CD4-positive, alpha-beta T cell (primary cell): ENCODE measurements around the gene NOTCH3. TPM values are rescaled to one million over a fixed set of nuclear protein-coding genes. Genes with fewer than 3 reads are reported as not detected.

ENCODE experiments used
- ATAC-seq: fragments of 200-7000 bp; cut with Tn5 transposase; one replicate; pipeline ENCODE4 v1.10.0; 2022; ENCODE audit warnings: mild to moderate bottlenecking; ENCODE audit not compliant: poor library complexity
- CTCF ChIA-PET: fragments of 350-600 bp; sonication (Branson Sonifier 250); formaldehyde crosslinking; loops from one replicate; lab custom pipeline; 2021; ENCODE audit warnings: antibody characterized with exemption, inconsistent platforms; lab: Charles Lee
- POLR2A ChIA-PET: fragments of 350-600 bp; sonication (Branson Sonifier 250); formaldehyde crosslinking; loops from one replicate; lab custom pipeline; 2021; ENCODE audit warnings: antibody characterized with exemption, inconsistent platforms; lab: Charles Lee
- DNase-seq, 14 experiments: peaks; one replicate each; pipeline ENCODE4 v3.0.0-alpha.2; 2013 to 2020; ENCODE audit warnings: mixed read lengths in 2 of 14
- H3K27ac ChIP-seq, 2 donors: one replicate each; pipeline versions ENCODE4 v1.5.1 to v1.7.0; 2013; ENCODE audit warnings: low read length in 2 of 2, low read depth in 1 of 2, mild to moderate bottlenecking in 1 of 2
- H3K27me3 ChIP-seq, 2 experiments: 1 replicate in 1 of 2; 2 replicates in 1 of 2; pipeline versions ENCODE4 v1.6.1 to v1.7.0; 2013; ENCODE audit warnings: low read length in 2 of 2, control low read depth in 1 of 2, mild to moderate bottlenecking in 1 of 2, moderate library complexity in 1 of 2; ENCODE audit not compliant: insufficient read depth in 2 of 2, control insufficient read depth in 1 of 2
- H3K36me3 ChIP-seq: one replicate; pipeline ENCODE4 v1.6.1; 2013; ENCODE audit warnings: low read length, control low read depth; ENCODE audit not compliant: insufficient read depth
- H3K4me1 ChIP-seq: one replicate; pipeline ENCODE4 v1.6.1; 2013; ENCODE audit warnings: low read length, control low read depth; ENCODE audit not compliant: insufficient read depth
- H3K4me3 ChIP-seq: one replicate; pipeline ENCODE4 v1.5.1; 2013; ENCODE audit warnings: mild to moderate bottlenecking, low read length, moderate library complexity
- H3K9me3 ChIP-seq, 2 experiments: 1 replicate in 1 of 2; 2 replicates in 1 of 2; pipeline versions ENCODE4 v1.6.1 to v1.7.0; 2013; ENCODE audit warnings: low read length in 2 of 2, mild to moderate bottlenecking in 2 of 2, control low read depth in 1 of 2, moderate library complexity in 1 of 2; ENCODE audit not compliant: control insufficient read depth in 1 of 2, insufficient read depth in 1 of 2
- H3K27ac Mint-ChIP-seq: one replicate; pipeline ENCODE4 v1.8.0; 2020; ENCODE audit warnings: mixed read lengths
- H3K27me3 Mint-ChIP-seq: one replicate; pipeline ENCODE4 v1.8.0; 2021; ENCODE audit warnings: mixed read lengths
- H3K36me3 Mint-ChIP-seq: one replicate; pipeline ENCODE4 v1.8.0; 2021; ENCODE audit warnings: low read depth, mixed read lengths
- H3K4me1 Mint-ChIP-seq: one replicate; pipeline ENCODE4 v1.8.0; 2021; ENCODE audit warnings: low read depth, mixed read lengths
- H3K4me3 Mint-ChIP-seq: one replicate; pipeline ENCODE4 v1.8.0; 2020; ENCODE audit warnings: mild to moderate bottlenecking, mixed read lengths
- H3K9me3 Mint-ChIP-seq: one replicate; pipeline ENCODE4 v1.8.0; 2020; ENCODE audit warnings: mixed read lengths
- CTCF ChIP-seq: fragments of 200-600 bp; IDR thresholded peaks from one replicate; pipeline ENCODE4 v1.8.0; 2022; ENCODE audit warnings: antibody characterized with exemption, mild to moderate bottlenecking
- intact Hi-C, 2 experiments: fragments of 100-400 bp; cut with DNase I in 1 of 2; cut with micrococcal nuclease in 1 of 2; formaldehyde crosslinking; loops; one replicate each; pipeline versions ENCODE4 v1.15.1 to v1.9.0; 2023 to 2025; cut with DNase I, micrococcal nuclease
- total RNA-seq, 174 experiments: library from RNA in 2 of 174; stranded (reverse) in 2 of 174; gene quantifications; one replicate each; pipeline ENCODE4 v1.2.3 and lab custom pipeline; 2021 to 2026

NOTCH3 gene
- total RNA-seq, 2 experiments from 2014 or later: not detected

- no peak overlapping the region for H3K4me3 Mint-ChIP-seq
- peaks cover 22 to 29% of the 10 kb centered on the region in 2 experiments for H3K27me3 ChIP-seq
- CTCF ChIA-PET: no interaction called here
- H3K36me3 Mint-ChIP-seq: peaks cover 41% of the 10 kb centered on the region
- no peak overlapping the region for H3K4me3 ChIP-seq
- no peaks in the 10 kb centered on the region for H3K9me3 Mint-ChIP-seq
- peaks cover 0 to 22% of the 10 kb centered on the region in 2 experiments for H3K9me3 ChIP-seq
- peaks cover 31% of the 10 kb centered on the region for H3K27me3 Mint-ChIP-seq
- intact Hi-C loops: no loop called here
- TF ChIP-seq CTCF: no peak
- peaks cover 41% of the 10 kb centered on the region for H3K36me3 ChIP-seq
- H3K27ac ChIP-seq: no peak overlapping the region
- no peak for DNase-seq
- ATAC-seq: no peak
- peaks cover 14% of the 10 kb centered on the region for H3K4me1 Mint-ChIP-seq
- POLR2A ChIA-PET: no interaction called here
- H3K4me1 ChIP-seq: peaks cover 19% of the 10 kb centered on the region
- no peak overlapping the region for H3K27ac Mint-ChIP-seq
Observed at GRCh38 chr19:15235781-15236180, 35.0 kb upstream of the NOTCH3 start.

- DNase-seq (no peak), ATAC-seq (no peak)
- peaks cover 32% of the 10 kb centered on the region for H3K27me3 Mint-ChIP-seq
- intact Hi-C loops: no loop called here
- Histone ChIP-seq H3K27me3 (peaks cover 27 to 29% of the 10 kb centered on the region in 2 experiments), H3K36me3 (peaks cover 29% of the 10 kb centered on the region), H3K4me1 (peaks cover 19% of the 10 kb centered on the region), H3K9me3 (peaks cover 0 to 22% of the 10 kb centered on the region in 2 experiments), H3K27ac (no peak overlapping the region), H3K4me3 (no peak overlapping the region)
- ChIA-PET POLR2A (no interaction called here), CTCF (no interaction called here)
- TF ChIP-seq CTCF: no peak
- H3K4me1 Mint-ChIP-seq: peaks cover 14% of the 10 kb centered on the region
- H3K36me3 Mint-ChIP-seq: peaks cover 33% of the 10 kb centered on the region
- no peak overlapping the region for H3K27ac Mint-ChIP-seq
- no peaks in the 10 kb centered on the region for H3K9me3 Mint-ChIP-seq
- H3K4me3 Mint-ChIP-seq: no peak overlapping the region
Observed at GRCh38 chr19:15234431-15235130, 33.8 kb upstream of the NOTCH3 start.

- intact Hi-C loops: no loop called here
- POLR2A ChIA-PET: no interaction called here
- Mint-ChIP-seq H3K27ac (no peak overlapping the region), H3K9me3 (no peaks in the 10 kb centered on the region), H3K4me3 (peak overlapping the region; percentile 51), H3K36me3 (peaks cover 11% of the 10 kb centered on the region), H3K4me1 (peaks cover 14% of the 10 kb centered on the region), H3K27me3 (peaks cover 38% of the 10 kb centered on the region)
- no peak overlapping the region for H3K4me3 ChIP-seq
- peaks cover 27 to 29% of the 10 kb centered on the region in 2 experiments for H3K27me3 ChIP-seq
- no peak for TF ChIP-seq CTCF
- H3K36me3 ChIP-seq: peaks cover 2% of the 10 kb centered on the region
- DNase-seq (peak in 2 of 14 experiments; percentile 40 to 42), ATAC-seq (no peak)
- H3K27ac ChIP-seq: no peak overlapping the region
- H3K4me1 ChIP-seq: peaks cover 19% of the 10 kb centered on the region
- CTCF ChIA-PET: no interaction called here
- peaks cover 0 to 27% of the 10 kb centered on the region in 2 experiments for H3K9me3 ChIP-seq
Observed at GRCh38 chr19:15231271-15231670, 30.5 kb upstream of the NOTCH3 start.
